Stimulated activated CD4-positive, alpha-beta T cell treated with anti-CD3 and anti-CD28 coated beads, Interleukin-15, amount 100 ng/mL, for 1 hour (primary cell): ENCODE measurements around the gene TBC1D2B.
"Not testable (repeated sequence)": the region's sequence is repeated elsewhere in the genome, so short reads cannot be mapped to it uniquely, and the experiment has no call there.

ENCODE experiments used
- DNase-seq, 2 donors: peaks; one replicate each; pipeline ENCODE4 v3.0.0-alpha.2; 2020; ENCODE audit warnings: low read depth in 1 of 2, low spot score in 1 of 2

The TBC1D2B gene

GRCh38 chr15:77953926-77954325 lies 123.6 kb downstream of the TBC1D2B start:
- DNase-seq: not testable (repeated sequence)

- not testable (repeated sequence) for DNase-seq
Measured at GRCh38 chr15:77952928-77953446, 124.5 kb downstream of the TBC1D2B start.

- not testable (repeated sequence) for DNase-seq
Measured at GRCh38 chr15:77951105-77951786, 126.3 kb downstream of the TBC1D2B start.

- DNase-seq: not testable (repeated sequence)
Measured at GRCh38 chr15:77950470-77950869, 127.0 kb downstream of the TBC1D2B start.

GRCh38 chr15:77945566-77945965 lies 131.9 kb downstream of the TBC1D2B start:
- no peak for DNase-seq
